A673 (cell line): ENCODE data around the gene TCF12. TPM values are rescaled to one million over a fixed set of nuclear protein-coding genes. Genes with fewer than 3 reads are reported as not detected.
"Not testable (repeated sequence)": the region's sequence is repeated elsewhere in the genome, so short reads cannot be mapped to it uniquely, and the experiment has no call there.

Experiments used
- BruUV-seq: library from RNA; stranded (reverse); fragments of 400-500 nt; replicated peaks from 2 replicates; lab custom pipeline; 2021; lab: Mats Ljungman, UMichigan
- CTCF ChIA-PET: fragments of 300-600 bp; sonication (Branson Sonifier 250); formaldehyde crosslinking; loops from one replicate; lab custom pipeline; 2022; ENCODE audit warnings: antibody characterized with exemption; lab: Charles Lee
- POLR2A ChIA-PET: fragments of 300-600 bp; sonication (Branson Sonifier 250); formaldehyde crosslinking; loops from one replicate; lab custom pipeline; 2022; ENCODE audit warnings: antibody characterized with exemption; ENCODE audit not compliant: low non-redundant PET; lab: Charles Lee
- DNase-seq: peaks from one replicate; pipeline ENCODE4 v3.0.0-alpha.2; 2015; ENCODE audit warnings: low spot score
- H3K27ac ChIP-seq: fragments of 200-600 bp; sonication (generic); 2 replicates; pipeline ENCODE4 v1.5.1; 2016; ENCODE audit warnings: mixed run types, low read depth, mild to moderate bottlenecking, mixed read lengths, antibody characterized with exemption, low read length; ENCODE audit not compliant: poor library complexity, severe bottlenecking
- H3K27me3 ChIP-seq: fragments of 200-600 bp; sonication (generic); replicated peaks from 2 replicates; pipeline ENCODE4 v1.6.1; 2017; ENCODE audit warnings: mixed run types, low read depth, mild to moderate bottlenecking, mixed read lengths, antibody characterized with exemption, low read length; ENCODE audit not compliant: insufficient read depth, poor library complexity
- H3K36me3 ChIP-seq: fragments of 200-600 bp; sonication (generic); 2 replicates; pipeline ENCODE4 v1.6.1; 2016; ENCODE audit warnings: mixed run types, mild to moderate bottlenecking, mixed read lengths, antibody characterized with exemption, low read length; ENCODE audit not compliant: insufficient read depth, poor library complexity, severe bottlenecking
- H3K4me1 ChIP-seq: fragments of 200-600 bp; sonication (generic); 2 replicates; pipeline ENCODE4 v1.6.1; 2017; ENCODE audit warnings: mixed run types, mild to moderate bottlenecking, mixed read lengths, antibody characterized with exemption, low read length; ENCODE audit not compliant: insufficient read depth, poor library complexity, severe bottlenecking
- H3K4me3 ChIP-seq: fragments of 200-600 bp; sonication (generic); 2 replicates; pipeline ENCODE4 v1.5.1; 2016; ENCODE audit warnings: low read depth, mixed run types, mild to moderate bottlenecking, mixed read lengths, low read length; ENCODE audit not compliant: poor library complexity, severe bottlenecking
- H3K9me3 ChIP-seq: fragments of 200-600 bp; sonication (generic); 2 replicates; pipeline ENCODE4 v1.6.1; 2016; ENCODE audit warnings: mixed run types, low read depth, mild to moderate bottlenecking, mixed read lengths, antibody characterized with exemption, low read length; ENCODE audit not compliant: poor library complexity, severe bottlenecking
- CTCF ChIP-seq: fragments of 300-800, 200-600 bp; sonication (generic); conservative IDR thresholded peaks from 2 replicates; pipeline ENCODE4 v1.5.1; 2017; ENCODE audit warnings: low read depth, mild to moderate bottlenecking, antibody characterized with exemption, low read length, moderate library complexity, mixed read lengths
- EZH2 ChIP-seq: fragments of 200-600 bp; sonication (generic); IDR thresholded peaks from 2 replicates; pipeline ENCODE4 v1.6.1; 2017; ENCODE audit warnings: borderline replicate concordance, low read depth, mild to moderate bottlenecking, mixed read lengths, antibody characterized with exemption, low read length; ENCODE audit not compliant: poor library complexity, severe bottlenecking
- intact Hi-C: fragments of 100-400 bp; cut with micrococcal nuclease; formaldehyde crosslinking; loops from one replicate; pipeline ENCODE4 v1.10.0; 2022; ENCODE audit not compliant: unreplicated experiment
- total RNA-seq: library from RNA; stranded (reverse); gene quantifications from 2 replicates; pipeline ENCODE4 v1.2.3, GENCODE V29; 2021

The TCF12 gene
- total RNA-seq, 1 experiment from 2014 or later, result 351 TPM

DNA sequence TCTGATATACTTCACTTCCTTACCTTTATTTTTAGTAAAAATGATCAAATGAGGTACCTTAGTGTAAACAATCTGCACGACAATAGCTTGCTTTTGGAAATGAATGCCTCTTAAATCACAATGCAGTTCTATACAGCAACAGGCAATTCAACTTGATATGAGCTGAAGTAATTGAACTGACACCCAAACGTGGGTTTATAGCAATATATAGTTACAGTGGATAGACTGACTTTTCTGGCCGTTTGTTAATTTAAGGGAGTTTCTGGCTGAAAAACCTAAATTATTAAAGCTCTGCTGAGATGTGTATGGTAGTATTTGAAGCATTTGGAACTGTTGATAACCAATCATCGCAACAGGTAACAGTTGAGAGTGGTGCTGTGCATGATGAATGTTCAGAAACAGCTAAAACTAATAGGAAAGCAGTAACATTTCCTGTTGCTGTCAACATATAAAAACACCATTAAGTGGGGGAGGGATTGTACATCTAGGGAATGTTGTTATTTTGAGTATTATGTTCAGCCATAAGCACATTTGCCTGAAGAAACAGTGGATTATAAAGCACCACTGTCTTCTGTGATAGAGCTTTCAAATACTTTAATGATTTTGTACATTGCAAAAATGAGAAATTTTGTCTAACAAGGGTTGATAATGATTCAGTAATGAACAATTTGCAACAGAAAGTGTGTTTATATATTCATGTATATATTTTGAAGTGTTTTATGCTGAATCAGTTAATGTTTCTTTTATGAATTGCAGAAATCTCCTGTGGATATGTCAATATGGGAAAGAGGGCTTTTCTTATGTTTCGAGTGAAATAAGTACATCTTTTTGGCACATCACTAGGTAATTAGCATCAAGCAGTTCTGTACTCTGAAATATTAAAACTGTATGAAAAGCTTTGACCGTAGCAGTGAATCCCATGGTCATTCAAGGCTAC, 176.1 kb downstream of the TCF12 start:
- intact Hi-C loops, result no loop called here
- TF ChIP-seq EZH2 (no peak), CTCF (no peak)
- no TSS peak for BruUV-seq
- H3K4me3 ChIP-seq, result no peak overlapping the region
- CTCF ChIA-PET, result no interaction called here
- no peak for DNase-seq
- peaks cover 15% of the 10 kb centered on the region for H3K36me3 ChIP-seq
- H3K9me3 ChIP-seq, result no peaks in the 10 kb centered on the region
- H3K27ac ChIP-seq, result peak overlapping the region; percentile 19
- peaks cover 43% of the 10 kb centered on the region for H3K4me1 ChIP-seq
- H3K27me3 ChIP-seq, result no peaks in the 10 kb centered on the region
- POLR2A ChIA-PET, result interaction anchor here (0.6 to 1.0 kb wide), 2 partner anchors 39 to 798 kb away, joined by 3 to 5 read pairs; no protein-coding TSS in a partner anchor

DNA sequence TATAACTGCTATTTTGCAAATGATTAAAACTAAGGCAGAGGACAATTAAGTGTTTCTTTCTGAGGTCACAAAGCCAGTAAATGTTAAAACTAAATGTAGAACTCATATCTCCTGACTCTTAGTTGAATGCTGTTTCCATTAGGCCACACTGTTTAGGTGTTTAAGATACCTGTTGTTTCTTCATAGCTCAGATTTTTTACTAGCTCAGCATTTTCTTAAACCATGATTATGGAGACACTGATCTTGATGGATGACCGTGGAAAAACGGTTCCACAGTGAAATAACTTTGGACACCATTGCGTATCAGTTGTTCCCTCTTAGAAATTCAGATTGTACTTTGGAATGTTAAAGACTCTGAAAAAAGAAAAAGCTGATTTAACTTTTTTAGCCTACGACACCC, 177.5 kb downstream of the TCF12 start:
- no TSS peak for BruUV-seq
- Histone ChIP-seq H3K27ac (no peak overlapping the region), H3K36me3 (peaks cover 15% of the 10 kb centered on the region), H3K4me3 (no peak overlapping the region), H3K9me3 (no peaks in the 10 kb centered on the region), H3K27me3 (no peaks in the 10 kb centered on the region), H3K4me1 (peaks cover 30% of the 10 kb centered on the region)
- ChIA-PET CTCF (no interaction called here), POLR2A (no interaction called here)
- intact Hi-C loops, result no loop called here
- no peak for DNase-seq
- TF ChIP-seq EZH2, result no peak
- TF ChIP-seq CTCF, result no peak

DNA sequence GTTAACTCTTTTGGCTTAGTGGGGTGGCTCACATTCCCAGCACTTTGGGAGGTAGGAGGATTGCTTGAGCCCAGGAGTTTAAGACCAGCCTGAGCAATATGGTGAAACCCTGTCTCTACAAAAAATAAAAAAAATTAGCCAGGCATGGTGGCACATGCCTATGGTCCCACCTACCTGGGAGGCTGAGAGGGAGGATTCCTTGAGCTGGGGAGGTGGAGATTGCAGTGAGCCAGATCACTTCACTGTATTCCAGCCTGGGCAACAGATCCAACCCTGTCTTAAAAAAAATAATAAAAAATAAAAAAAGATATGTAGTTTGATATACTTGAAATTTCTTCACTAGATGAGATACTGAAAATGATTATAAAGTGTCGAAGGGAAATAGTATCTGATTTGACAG, 178.8 kb downstream of the TCF12 start:
- intact Hi-C loops, result no loop called here
- Histone ChIP-seq H3K36me3 (peaks cover 15% of the 10 kb centered on the region), H3K27ac (no peak overlapping the region), H3K4me3 (no peak overlapping the region), H3K27me3 (no peaks in the 10 kb centered on the region), H3K4me1 (peaks cover 22% of the 10 kb centered on the region), H3K9me3 (no peaks in the 10 kb centered on the region)
- ChIA-PET CTCF (no interaction called here), POLR2A (no interaction called here)
- TF ChIP-seq EZH2, result no peak
- TF ChIP-seq CTCF, result no peak
- no TSS peak for BruUV-seq
- no peak for DNase-seq

DNA sequence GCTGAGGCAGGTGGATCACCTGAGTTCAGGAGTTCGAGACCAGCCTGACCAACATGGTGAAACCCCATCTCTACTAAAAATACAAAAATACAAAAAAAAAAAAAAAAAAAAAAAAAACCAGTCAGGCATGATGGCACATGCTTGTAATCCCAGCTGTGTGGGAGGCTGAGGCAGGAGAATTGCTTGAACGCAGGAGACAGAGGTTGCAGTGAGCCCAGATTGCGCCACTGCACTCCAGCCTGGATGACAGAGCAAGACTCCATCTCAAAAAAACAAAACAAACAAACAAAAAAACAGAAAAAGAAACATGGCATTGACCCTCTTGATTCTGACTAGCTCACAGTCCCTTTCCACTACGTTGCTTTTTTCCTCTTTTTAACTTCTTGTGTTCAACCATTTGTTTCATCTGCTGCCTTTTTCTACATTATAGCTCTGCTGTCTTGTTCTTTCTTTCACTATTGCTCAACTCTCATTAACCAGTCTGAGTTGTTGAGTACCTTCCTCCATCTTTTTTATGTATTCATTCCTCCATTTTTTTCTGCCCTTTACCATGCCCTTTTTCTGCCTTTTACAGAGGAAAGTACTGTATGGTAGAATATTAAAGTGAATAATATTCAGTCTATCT, 179.6 kb downstream of the TCF12 start:
- BruUV-seq, intact Hi-C loops: not testable (repeated sequence)

More for the DNA sequence above, 179.6 kb downstream of the TCF12 start:
- Histone ChIP-seq H3K36me3 (peaks cover 10% of the 10 kb centered on the region), H3K4me1 (peaks cover 26% of the 10 kb centered on the region)
- CTCF ChIA-PET, H3K27ac ChIP-seq, H3K9me3 ChIP-seq, H3K4me3 ChIP-seq, POLR2A ChIA-PET, H3K27me3 ChIP-seq, DNase-seq: not testable (repeated sequence)
